Mucosa of stomach (tissue), 1 donor: ENCODE data around the gene CD82.

Experiments used
- H3K27me3 ChIP-seq: one replicate; pipeline ENCODE4 v1.7.0; 2013; ENCODE audit warnings: mild to moderate bottlenecking, low read length; ENCODE audit not compliant: control insufficient read depth, insufficient read depth
- H3K36me3 ChIP-seq: one replicate; pipeline ENCODE4 v1.7.0; 2013; ENCODE audit warnings: low read length; ENCODE audit not compliant: control insufficient read depth, insufficient read depth
- H3K4me1 ChIP-seq: one replicate; pipeline ENCODE4 v1.7.0; 2013; ENCODE audit warnings: mild to moderate bottlenecking, low read length; ENCODE audit not compliant: control insufficient read depth, insufficient read depth
- H3K4me3 ChIP-seq: one replicate; pipeline ENCODE4 v1.7.0; 2013; ENCODE audit warnings: low read length
- H3K9ac ChIP-seq: one replicate; pipeline ENCODE4 v1.7.0; 2013; ENCODE audit warnings: mild to moderate bottlenecking, low read length, moderate library complexity
- H3K9me3 ChIP-seq: one replicate; pipeline ENCODE4 v1.7.0; 2013; ENCODE audit warnings: mild to moderate bottlenecking, low read length, moderate library complexity; ENCODE audit not compliant: control insufficient read depth
- donor health status: Pancreatic carcinoma.

The CD82 gene

DNA sequence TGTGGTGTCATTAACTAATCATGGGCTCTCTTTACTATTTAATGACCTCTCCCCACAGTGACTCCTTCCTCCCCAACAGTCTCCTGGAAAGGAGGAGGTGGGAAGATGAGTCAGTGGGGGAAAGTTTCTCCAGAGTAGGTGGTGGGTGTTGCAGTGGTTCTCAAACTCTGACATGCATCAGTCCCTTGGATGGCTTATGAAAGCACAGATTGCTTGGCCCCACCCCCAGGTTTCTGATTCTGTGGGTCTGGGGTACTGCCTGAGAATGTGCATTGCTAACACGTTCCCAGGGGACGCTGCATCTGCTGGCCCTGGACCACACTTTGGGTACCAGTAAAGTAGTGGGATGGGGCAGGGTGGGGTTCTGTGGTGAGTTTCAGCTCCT lies 9.8 kb downstream of the CD82 start:
- no peaks in the 10 kb centered on the region for H3K36me3 ChIP-seq
- H3K9ac ChIP-seq, result no peak overlapping the region
- no peak overlapping the region for H3K4me3 ChIP-seq
- H3K27me3 ChIP-seq, result no peaks in the 10 kb centered on the region
- H3K9me3 ChIP-seq, result no peaks in the 10 kb centered on the region
- H3K4me1 ChIP-seq, result peaks cover 85% of the 10 kb centered on the region

DNA sequence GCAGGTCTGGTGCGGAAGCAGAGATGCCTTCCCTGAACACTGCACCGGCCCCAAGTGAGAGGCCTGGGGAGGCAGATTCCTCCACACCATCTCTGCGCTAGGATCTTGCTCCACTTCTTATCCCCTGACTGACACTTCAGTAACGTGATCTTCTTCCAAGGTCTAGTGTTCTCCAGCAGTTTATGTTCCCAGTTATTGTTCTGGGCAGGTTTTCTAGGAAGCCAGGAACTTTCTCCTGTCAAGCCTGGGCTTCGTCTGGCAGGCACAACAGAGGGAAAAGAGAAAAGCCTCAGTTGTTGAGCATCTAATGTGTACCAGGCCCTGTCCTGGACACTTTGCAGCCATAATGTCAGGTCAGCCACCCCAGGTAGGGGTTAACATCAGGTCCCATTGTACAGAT lies 10.5 kb downstream of the CD82 start:
- peaks cover 87% of the 10 kb centered on the region for H3K4me1 ChIP-seq
- no peak overlapping the region for H3K4me3 ChIP-seq
- no peaks in the 10 kb centered on the region for H3K27me3 ChIP-seq
- no peaks in the 10 kb centered on the region for H3K36me3 ChIP-seq
- no peaks in the 10 kb centered on the region for H3K9me3 ChIP-seq
- no peak overlapping the region for H3K9ac ChIP-seq

- Histone ChIP-seq H3K9me3 (no peaks in the 10 kb centered on the region), H3K36me3 (no peaks in the 10 kb centered on the region), H3K4me1 (peaks cover 94% of the 10 kb centered on the region), H3K4me3 (no peak overlapping the region), H3K27me3 (no peaks in the 10 kb centered on the region), H3K9ac (no peak overlapping the region)
Observed at GRCh38 chr11:44576656-44577055, 11.2 kb downstream of the CD82 start.

- Histone ChIP-seq H3K4me3 (no peak overlapping the region), H3K9ac (no peak overlapping the region), H3K4me1 (peaks cover 94% of the 10 kb centered on the region), H3K36me3 (no peaks in the 10 kb centered on the region), H3K9me3 (no peaks in the 10 kb centered on the region), H3K27me3 (no peaks in the 10 kb centered on the region)
Observed at GRCh38 chr11:44577231-44577830, 11.9 kb downstream of the CD82 start.

GRCh38 chr11:44578279-44578678 lies 12.8 kb downstream of the CD82 start:
- no peak overlapping the region for H3K4me3 ChIP-seq
- no peaks in the 10 kb centered on the region for H3K27me3 ChIP-seq
- H3K9ac ChIP-seq, result no peak overlapping the region
- no peaks in the 10 kb centered on the region for H3K36me3 ChIP-seq
- H3K4me1 ChIP-seq, result peaks cover 84% of the 10 kb centered on the region
- H3K9me3 ChIP-seq, result no peaks in the 10 kb centered on the region

DNA sequence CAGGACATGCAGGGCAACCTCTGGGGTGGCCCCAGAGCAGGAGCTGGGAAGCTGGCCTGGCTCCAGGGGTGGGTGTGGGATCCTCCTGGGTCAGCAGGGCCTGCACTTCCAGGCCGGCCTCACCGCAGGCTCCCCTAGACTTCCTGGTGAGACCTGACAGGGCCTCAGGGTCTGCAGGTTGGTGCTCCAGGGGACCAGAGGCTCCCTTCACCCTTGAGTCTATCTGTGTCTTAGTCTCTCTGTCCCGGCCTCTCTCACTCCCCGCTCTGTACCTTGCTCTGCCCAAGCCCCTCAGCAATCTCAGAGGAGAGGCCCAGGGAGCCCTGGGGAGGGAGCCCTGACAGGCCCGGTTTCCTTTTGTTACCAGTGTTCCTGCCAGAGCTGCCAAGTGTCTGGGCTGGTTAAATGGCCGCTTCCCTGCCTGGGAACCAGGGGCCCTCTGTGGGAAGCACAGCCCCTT lies 13.9 kb downstream of the CD82 start:
- no peak overlapping the region for H3K4me3 ChIP-seq
- no peaks in the 10 kb centered on the region for H3K27me3 ChIP-seq
- no peaks in the 10 kb centered on the region for H3K9me3 ChIP-seq
- peaks cover 83% of the 10 kb centered on the region for H3K4me1 ChIP-seq
- no peaks in the 10 kb centered on the region for H3K36me3 ChIP-seq
- peak overlapping the region; percentile 8 for H3K9ac ChIP-seq

DNA sequence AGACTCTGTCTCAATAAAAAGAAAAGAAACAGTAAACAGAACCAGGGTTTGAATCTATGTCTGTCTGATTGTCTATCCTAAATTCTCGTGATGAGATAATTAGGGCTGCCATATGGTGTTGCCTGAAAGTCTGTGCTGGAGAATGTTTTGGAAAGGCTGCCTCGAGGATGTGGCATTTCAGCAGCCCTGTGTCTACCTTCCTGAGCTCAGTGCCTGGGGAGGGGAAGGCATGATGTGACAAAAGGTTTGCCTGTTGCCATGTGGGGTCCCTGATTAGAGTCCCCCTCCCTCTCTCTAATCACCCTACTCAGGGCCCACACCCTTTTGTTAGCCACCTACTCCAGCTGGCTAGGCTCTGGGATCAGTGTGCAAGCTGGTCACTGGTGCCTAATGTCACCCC lies 15.2 kb downstream of the CD82 start:
- H3K9me3 ChIP-seq, result no peaks in the 10 kb centered on the region
- H3K4me3 ChIP-seq, result no peak overlapping the region
- peaks cover 84% of the 10 kb centered on the region for H3K4me1 ChIP-seq
- H3K36me3 ChIP-seq, result no peaks in the 10 kb centered on the region
- H3K9ac ChIP-seq, result no peak overlapping the region
- H3K27me3 ChIP-seq, result no peaks in the 10 kb centered on the region

DNA sequence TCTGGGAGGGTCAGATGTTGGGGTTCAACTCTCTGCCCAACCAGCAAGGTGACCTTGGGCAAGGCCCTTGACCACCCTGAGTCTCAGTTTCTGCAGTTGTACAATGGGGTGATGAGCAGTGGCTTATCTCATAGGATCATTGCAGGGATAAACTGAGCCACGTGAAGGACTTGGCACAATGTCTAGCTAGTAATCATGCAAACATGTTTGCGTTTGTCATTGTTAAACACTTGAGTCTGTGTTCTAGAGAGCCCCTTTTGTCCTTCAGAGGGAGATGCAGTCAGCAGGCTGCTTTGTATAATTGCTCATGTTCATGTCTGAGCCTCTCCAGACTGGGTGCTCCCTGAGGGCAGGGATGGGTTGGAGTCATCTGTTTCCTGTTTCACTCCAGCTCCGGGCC lies 15.8 kb downstream of the CD82 start:
- Histone ChIP-seq H3K9ac (no peak overlapping the region), H3K27me3 (no peaks in the 10 kb centered on the region), H3K4me3 (no peak overlapping the region), H3K9me3 (no peaks in the 10 kb centered on the region), H3K4me1 (peaks cover 85% of the 10 kb centered on the region), H3K36me3 (no peaks in the 10 kb centered on the region)

- no peaks in the 10 kb centered on the region for H3K9me3 ChIP-seq
- H3K9ac ChIP-seq, result no peak overlapping the region
- no peaks in the 10 kb centered on the region for H3K27me3 ChIP-seq
- H3K4me1 ChIP-seq, result peaks cover 72% of the 10 kb centered on the region
- no peaks in the 10 kb centered on the region for H3K36me3 ChIP-seq
- no peak overlapping the region for H3K4me3 ChIP-seq
Observed at GRCh38 chr11:44582641-44583352, 17.3 kb downstream of the CD82 start.

DNA sequence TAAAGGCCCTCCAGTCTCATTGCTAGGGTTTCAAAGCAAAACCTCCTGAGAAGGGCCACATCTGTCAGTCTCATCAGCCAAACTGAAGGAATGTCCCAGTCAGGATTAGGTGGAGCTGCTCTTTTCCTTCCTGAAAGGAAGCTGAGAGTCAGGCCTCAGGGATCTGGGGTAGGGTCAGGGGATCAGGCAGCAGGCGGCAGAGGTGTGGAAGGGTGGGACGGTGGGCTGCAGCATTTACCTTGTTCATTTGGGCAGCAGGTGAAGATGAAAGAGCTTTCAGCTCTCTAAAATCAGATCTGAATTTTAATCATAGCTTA lies 17.8 kb downstream of the CD82 start:
- Histone ChIP-seq H3K27me3 (no peaks in the 10 kb centered on the region), H3K4me1 (peaks cover 67% of the 10 kb centered on the region), H3K9ac (no peak overlapping the region), H3K9me3 (no peaks in the 10 kb centered on the region), H3K36me3 (no peaks in the 10 kb centered on the region), H3K4me3 (no peak overlapping the region)

DNA sequence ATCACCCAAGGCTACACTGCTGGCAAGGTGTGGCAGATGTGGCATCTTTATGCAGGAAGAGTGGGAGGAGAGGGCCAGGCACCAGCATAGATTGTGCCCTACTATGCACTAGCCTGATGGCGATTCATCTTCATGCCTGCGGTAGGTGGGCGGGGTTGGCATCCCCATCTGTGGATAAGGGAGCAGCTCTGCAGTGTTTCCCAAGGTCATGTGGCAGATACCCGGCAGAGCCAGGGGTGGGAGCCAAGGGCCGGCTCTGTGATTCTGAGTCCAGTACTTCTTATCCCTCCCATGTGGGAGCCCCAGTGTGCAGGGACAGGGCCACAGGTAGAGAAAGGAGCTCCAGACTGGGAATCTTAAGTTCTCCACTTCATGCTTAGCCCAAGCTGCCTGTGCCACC lies 20.0 kb downstream of the CD82 start:
- Histone ChIP-seq H3K27me3 (no peaks in the 10 kb centered on the region), H3K9me3 (no peaks in the 10 kb centered on the region), H3K36me3 (no peaks in the 10 kb centered on the region), H3K4me1 (peaks cover 47% of the 10 kb centered on the region), H3K4me3 (no peak overlapping the region), H3K9ac (no peak overlapping the region)

GRCh38 chr11:44589301-44589700 lies 23.8 kb downstream of the CD82 start:
- Histone ChIP-seq H3K36me3 (no peaks in the 10 kb centered on the region), H3K27me3 (no peaks in the 10 kb centered on the region), H3K9me3 (no peaks in the 10 kb centered on the region), H3K9ac (no peak overlapping the region), H3K4me1 (peaks cover 30% of the 10 kb centered on the region), H3K4me3 (no peak overlapping the region)

GRCh38 chr11:44590769-44591168 lies 25.3 kb downstream of the CD82 start:
- Histone ChIP-seq H3K4me3 (no peak overlapping the region), H3K4me1 (peaks cover 15% of the 10 kb centered on the region), H3K9me3 (no peaks in the 10 kb centered on the region), H3K9ac (no peak overlapping the region), H3K27me3 (no peaks in the 10 kb centered on the region), H3K36me3 (no peaks in the 10 kb centered on the region)
